ENCODE results near the gene BTRC.

BTRC gene

GRCh38 chr10:101446947-101447346, 93.0 kb downstream of the BTRC start:
- DNase-seq, result no peak

- no peak for DNase-seq
Measured at GRCh38 chr10:101447477-101447876, 93.5 kb downstream of the BTRC start.

GRCh38 chr10:101450277-101451080, 96.5 kb downstream of the BTRC start:
- no peak for DNase-seq

DNA sequence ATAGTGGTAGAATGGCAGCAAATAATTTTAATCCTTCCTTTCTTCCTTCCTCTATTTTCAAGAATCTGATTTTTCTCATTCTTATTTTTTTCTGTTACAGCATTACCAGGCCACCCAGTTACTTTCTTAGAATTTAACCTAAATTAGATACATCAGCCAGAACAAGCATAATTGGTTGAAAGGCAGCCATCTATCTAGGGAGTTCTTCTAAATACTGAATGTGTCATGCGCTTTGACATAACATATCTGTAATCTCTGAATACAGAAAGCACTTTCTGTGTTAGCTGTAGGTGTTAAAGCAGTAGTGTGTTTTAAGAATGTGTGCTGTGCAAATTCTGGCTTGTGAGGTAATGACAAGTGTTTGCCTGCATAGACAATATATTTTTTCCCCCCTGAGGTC, 97.3 kb downstream of the BTRC start:
- no peak for DNase-seq

DNA sequence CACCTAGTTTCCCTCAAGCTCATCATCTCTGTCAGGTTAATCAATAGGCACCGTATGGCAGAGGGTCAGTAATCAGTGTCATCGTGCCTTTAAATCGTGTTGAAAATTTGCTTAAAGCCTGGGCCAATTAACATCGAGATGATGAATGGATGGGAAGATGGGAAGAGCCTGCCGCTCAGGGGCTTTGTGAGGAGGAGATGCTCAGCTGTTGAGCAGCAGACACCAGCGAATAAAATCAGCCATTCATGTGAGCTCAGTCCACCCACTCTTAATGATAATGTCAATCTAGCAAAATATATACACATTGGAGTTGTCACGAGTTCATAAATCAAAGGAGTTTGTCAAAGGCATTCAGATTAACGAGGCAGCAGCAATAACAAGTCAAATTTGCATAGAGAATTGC, 97.7 kb downstream of the BTRC start:
- DNase-seq, result no peak

DNA sequence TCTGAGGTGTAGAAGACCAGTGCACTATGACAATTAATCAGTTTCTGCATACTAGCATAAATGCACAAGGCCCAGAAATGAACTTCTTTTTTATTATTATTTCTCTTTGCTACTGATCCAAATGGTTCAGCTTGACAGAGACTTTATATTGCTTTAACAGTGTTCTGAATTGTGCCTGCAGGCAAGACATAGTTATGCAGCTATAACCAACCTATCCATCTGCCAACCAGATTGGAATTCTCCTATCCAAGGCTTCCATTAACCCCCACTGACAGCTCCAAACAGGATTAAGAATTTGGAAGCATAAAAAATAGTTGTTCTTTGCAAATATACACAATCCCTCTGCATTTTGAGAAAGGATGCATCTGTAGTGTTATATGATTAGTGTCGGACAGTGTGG, 98.2 kb downstream of the BTRC start:
- DNase-seq, result no peak

DNA sequence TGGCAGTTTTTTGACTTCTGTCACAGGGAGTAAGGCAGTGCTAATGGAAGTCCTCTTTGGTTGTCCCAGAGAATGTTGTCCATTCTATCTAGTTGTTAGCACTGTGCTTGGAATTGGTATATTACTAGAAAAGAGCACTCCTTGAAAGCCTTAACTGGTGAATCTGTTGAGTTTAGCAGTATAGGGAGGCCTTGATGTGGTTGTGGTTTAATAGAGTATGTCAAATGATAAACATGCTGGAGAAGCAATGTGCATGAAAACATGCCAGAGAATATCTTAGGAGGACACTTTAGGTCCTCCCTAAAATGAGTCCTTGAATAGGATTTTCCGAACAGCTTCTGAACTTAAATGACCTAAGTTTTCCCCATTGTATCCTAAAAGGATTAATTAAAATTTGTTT, 98.6 kb downstream of the BTRC start:
- DNase-seq, result no peak

DNA sequence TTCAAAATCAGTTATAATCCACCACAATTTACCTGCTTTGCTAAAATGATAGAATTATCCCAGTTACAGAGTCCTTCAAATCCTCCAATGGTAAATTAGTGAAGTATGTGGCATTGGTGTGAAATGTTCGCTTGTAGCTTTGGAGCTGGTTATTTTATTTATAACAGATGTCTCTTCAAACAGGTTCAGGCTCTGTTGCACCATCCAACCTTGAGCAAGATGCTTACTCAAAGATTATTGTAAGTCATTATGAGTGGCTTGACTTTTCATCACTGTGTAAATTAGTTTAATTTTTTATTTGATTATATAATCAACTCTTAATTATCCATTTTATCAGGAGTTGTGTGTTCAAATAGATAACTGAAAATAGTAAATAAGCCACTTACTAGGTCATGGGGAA, 99.4 kb downstream of the BTRC start:
- no peak for DNase-seq

GRCh38 chr10:101453791-101454718, 100.1 kb downstream of the BTRC start:
- peak in 1 of 2 donors; percentile 8 for DNase-seq

DNA sequence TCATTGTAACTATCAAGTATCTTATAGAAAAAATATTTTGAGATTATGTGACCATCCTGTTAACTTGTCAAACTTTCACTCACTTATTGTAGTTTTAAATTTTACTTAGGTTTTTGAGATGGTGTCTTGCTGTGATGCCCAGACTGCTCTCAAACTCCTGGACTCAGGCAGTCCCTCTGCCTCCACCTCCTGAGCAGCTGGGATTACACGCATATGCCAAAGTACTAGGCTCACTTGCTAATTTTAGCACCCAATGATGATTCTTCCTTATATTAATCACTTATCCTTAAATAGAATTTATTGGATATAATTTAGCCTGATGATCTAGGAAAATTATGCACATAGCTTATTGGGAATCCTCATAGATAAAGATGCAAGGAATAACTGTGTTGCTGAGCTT, 104.9 kb downstream of the BTRC start:
- no peak for DNase-seq

- DNase-seq, result no peak
Measured at GRCh38 chr10:101464082-101464481, 110.1 kb downstream of the BTRC start.

- DNase-seq, result no peak
Measured at GRCh38 chr10:101464599-101464998, 110.6 kb downstream of the BTRC start.

DNA sequence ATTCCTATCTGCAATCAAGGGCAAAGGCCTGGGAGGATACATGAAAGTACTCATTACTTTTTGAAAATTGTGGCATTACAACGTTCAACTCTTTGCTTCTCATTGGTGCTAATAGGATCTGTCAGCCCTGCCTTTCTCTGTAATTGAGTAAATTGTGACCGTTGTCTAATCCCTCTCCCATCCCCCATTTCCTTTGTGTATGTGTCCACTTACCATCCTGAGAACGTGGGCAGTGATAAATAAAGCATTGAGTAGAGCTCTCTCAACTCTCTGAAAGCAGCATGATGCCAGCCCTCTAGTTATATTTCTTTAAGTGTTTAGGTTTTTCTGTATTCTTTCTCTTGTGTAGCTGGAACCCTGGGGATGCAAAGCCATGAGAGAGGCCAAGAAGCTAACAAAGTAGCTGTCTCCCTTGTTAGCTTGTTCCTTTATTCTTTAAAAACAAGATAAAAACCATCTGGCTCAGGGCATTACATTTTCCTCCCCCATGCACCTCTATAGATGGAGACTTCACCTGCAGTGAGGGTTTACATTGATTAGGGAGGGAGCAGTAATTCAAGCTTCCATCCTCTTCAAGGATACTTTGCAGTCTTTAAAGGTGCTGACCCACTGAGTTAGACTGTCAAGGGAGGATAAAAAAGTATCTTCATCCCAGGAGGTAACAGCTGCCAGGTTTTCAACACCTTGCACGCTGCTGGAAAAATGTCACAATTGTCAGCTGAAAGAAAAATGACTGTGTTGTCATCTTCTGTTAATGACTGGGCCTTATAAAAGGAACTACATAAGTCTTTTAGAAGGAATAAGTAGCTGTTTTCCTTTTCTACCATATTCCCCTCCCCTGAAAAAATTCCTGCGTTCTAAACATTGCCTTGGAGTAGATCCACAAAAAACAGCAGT, 112.3 kb downstream of the BTRC start:
- no peak for DNase-seq

DNA sequence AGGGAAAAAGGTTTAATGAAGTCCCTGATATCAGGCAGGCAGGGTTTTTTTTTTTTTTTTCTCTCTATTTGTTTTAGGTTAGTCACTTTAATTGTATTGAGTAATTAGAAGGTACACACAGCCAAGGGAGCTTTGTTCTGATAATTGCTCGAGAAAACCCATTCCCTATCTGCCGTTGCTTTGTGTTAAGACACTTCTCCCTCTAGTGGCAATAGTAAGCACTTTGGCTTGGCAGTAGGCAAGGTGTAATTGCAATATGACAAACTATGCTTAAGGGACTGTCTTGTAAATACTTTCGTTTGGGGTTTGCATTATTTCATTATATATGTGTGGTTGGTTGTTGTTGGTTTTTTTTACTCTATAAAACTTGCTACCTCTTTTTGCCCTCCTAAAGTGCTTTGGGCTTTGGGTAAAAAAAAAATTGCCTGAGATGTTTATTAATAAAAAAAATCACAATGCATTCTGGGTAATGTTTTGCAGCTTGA, 113.4 kb downstream of the BTRC start:
- DNase-seq, result peak; percentile 42 to 71

DNA sequence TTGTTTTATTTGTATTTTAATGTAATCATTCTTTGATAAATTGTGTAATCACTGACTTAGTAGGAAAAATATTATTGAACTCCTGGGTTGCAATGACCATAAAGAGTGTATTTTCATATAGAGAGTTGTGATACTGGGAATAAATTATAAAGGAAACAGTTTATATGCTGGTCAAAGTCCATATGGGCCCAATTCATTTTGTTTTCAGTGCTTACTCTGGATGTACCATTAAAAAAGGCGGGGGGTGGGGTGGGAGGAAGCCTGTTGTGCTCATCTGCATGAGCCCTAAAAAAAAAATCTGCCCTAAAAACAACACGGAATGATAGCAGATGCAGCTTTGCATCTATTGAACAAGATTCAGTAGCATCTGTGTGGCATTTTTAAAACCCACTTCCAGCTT, 114.2 kb downstream of the BTRC start:
- no peak for DNase-seq

DNA sequence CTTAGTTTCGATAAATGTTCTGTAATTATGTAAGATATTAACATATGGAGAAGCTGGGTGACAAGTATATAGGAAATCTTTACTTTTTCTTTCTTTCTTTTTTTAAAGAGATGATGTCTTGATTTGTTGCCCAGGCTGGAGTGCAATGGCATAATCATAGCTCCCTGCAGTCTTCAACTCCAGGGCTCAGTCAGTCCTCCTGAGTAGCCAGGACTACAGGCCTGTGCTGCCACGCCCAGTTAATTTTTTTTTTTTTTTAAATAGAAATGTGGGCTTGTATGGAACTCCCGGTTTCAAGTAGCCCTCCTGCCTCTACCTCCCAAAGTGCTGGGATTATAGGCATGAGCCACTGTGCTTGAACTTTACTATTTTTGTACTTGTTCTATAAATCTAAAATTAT, 122.4 kb downstream of the BTRC start:
- no peak for DNase-seq

- no peak for DNase-seq
Measured at GRCh38 chr10:101478956-101479355, 125.0 kb downstream of the BTRC start.

DNA sequence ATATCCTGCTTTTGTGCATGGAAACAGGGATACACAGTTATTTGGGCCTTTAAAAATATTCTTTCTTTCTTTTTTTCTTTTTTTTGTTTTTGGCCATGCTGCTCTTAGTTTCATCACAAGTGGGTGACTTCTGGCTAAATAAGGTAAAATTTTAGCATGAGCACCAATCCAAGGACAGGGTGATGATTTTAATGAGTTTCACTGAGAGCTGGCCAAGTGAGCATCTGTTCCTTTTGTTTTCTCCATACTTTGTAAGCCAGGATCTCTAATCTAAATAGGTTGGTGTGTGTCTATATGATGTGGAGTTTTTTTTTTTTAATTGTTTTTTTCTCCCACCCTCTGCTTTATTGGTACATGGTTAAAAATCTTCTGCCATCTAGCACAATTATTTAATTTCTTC, 127.3 kb downstream of the BTRC start:
- DNase-seq, result no peak

DNA sequence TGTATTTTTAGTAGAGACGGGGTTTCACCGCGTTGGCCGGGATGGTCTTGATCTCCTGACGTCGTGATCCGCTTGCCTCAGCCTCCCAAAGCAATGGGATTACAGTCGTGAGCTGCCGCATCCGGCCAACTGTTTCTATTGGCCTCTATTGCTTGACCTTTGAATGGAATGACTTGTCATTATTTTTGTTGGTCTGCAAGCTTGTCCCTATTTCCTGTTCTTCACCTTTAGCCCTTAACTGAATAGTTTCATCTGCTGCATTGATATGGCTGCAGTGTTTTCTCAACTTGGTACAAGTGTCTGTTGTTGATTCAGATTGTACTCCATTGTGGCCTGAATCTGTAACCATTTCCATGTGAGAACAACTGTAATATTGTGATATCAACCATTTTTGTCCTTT, 128.6 kb downstream of the BTRC start:
- no peak for DNase-seq

DNA sequence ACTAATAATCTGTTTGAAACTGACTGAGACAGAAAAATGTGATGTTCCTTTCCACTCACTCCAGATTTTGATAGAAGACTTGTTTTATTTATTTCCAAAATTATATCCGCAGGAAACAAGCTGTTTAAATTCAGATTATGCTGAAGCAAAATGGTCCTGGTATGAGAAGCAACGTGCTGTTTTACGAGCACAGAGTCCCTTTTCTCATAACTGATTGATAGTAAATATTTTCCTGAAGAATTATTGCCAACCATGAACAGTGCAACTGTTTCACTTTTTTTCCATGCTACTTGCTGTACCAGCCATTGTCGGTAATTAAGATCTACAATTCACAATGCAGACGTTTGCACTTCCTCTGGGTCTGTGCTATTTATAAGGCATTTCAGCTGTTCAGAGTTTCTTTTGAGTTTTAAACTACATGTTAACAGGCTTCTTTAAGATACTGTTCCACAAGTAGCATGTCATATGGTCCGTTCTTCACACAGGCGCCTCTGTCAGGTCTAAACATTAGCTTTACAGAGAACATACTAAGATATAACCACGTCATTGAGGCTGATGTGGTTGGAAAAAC, 130.3 kb downstream of the BTRC start:
- no peak for DNase-seq

DNA sequence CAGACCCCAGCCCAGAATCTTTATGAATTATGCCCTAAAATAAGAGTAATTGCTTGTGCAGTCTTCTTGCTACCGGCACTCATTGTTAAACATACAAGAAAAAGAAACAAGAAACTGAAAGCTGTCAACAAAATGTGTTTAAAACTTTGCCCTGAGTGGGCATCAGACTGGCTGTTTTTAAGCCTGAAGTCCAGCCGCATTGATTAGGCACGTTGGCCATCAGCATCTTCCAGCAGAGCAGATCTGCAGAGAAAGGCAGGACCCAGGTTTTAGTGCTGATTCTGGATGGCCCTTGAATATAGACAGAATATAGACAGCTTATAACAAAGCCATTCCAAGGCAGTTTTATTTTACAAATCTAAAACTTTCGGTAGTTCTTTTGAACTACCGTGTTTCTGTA, 131.2 kb downstream of the BTRC start:
- DNase-seq, result no peak
